ENCODE results near the gene MPP4.

Gene MPP4

DNA sequence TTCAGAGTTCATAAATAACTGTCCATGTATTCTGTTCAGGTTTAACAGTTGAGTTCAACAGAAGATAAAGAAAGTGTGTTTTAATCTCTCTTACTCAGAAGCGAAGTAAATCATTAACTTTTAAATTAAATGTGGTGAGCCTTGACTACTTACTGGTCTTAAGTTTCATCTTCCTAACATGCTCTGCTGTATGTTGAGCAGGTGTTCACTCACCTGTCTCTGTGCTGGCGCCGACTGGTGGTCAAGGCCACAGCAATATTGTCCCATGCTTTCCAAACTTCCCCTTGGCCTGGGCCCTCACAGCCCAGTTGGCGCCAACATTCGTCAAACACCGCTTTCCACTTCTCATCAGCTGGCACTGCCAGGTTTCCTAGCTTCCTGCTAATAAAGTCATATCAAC, 17.0 kb upstream of the MPP4 start:
- TF ChIP-seq, protein P1, sequence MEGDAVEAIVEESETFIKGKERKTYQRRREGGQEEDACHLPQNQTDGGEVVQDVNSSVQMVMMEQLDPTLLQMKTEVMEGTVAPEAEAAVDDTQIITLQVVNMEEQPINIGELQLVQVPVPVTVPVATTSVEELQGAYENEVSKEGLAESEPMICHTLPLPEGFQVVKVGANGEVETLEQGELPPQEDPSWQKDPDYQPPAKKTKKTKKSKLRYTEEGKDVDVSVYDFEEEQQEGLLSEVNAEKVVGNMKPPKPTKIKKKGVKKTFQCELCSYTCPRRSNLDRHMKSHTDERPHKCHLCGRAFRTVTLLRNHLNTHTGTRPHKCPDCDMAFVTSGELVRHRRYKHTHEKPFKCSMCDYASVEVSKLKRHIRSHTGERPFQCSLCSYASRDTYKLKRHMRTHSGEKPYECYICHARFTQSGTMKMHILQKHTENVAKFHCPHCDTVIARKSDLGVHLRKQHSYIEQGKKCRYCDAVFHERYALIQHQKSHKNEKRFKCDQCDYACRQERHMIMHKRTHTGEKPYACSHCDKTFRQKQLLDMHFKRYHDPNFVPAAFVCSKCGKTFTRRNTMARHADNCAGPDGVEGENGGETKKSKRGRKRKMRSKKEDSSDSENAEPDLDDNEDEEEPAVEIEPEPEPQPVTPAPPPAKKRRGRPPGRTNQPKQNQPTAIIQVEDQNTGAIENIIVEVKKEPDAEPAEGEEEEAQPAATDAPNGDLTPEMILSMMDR (conservative IDR thresholded peaks at IDR 0.05), result peak; percentile 21; the same call in 1 of the 2 replicates
- TF ChIP-seq ZFX (IDR thresholded peaks at IDR 0.05), result no peak
- no peak overlapping the region for H3K27ac ChIP-seq

DNA sequence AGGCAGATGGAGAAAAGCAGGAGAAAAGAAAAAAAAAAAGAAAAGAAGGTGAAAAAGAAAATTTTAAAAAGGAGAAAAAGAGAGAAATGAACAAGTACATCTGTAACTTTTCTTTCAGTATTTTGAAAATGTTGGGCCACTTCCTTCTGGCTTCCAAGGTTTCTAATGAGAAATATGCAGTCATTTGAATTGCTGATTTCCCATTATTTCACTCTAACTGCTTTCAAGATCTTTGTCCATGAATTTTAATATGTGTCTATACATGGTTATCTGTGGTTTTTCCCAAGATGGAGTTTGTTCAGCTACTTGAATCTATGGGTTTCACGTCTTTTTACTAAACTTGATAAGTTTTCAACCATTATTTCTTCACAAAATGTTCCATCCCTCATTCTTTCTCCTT, 14.3 kb upstream of the MPP4 start:
- no peak for TF ChIP-seq ZFX (IDR thresholded peaks at IDR 0.05)
- TF ChIP-seq, protein P1 (conservative IDR thresholded peaks at IDR 0.05), result no peak
- H3K27ac ChIP-seq, result no peak overlapping the region

DNA sequence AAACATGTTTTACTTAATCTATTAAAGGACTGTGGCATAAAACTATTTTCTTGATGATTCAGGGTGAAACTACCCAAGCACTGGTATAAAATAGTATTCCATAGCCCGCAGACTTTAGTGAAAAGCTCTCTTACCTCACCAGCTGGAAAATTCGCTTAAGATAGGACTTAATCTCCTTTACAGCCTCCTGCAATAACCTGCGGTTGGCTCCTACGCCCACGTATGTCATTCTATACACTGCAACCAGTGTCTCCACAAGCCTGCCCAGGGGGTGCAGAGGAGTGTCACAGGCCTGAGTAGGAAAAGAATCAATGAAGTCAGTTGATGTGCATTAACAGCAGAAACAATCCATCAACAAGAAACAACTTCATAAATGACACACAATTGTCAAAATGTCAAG, 11.3 kb upstream of the MPP4 start:
- no peak overlapping the region for H3K27ac ChIP-seq
- TF ChIP-seq ZFX (IDR thresholded peaks at IDR 0.05), result no peak
- TF ChIP-seq, protein P1 (conservative IDR thresholded peaks at IDR 0.05), result no peak

DNA sequence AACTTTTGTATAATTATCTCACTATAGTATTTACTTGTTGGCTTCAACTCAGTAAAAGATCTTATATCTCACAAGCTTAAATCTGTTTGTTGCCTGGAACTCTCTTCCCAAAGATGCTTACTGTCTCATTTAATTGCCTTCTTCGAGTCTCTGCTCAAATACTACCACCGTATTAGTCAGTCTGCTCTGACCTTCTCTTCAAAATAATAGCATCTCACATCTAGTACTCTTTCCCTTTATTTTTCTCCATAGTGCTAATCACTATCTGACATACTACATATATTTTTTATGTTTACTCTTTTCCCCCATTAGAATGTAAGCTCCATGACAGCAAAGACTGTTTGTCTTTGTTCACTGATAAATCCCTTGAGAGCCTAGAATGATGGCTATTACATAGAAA, 10.6 kb upstream of the MPP4 start:
- no peak overlapping the region for H3K27ac ChIP-seq
- TF ChIP-seq, protein P1 (conservative IDR thresholded peaks at IDR 0.05), result no peak
- TF ChIP-seq ZFX (IDR thresholded peaks at IDR 0.05), result no peak

DNA sequence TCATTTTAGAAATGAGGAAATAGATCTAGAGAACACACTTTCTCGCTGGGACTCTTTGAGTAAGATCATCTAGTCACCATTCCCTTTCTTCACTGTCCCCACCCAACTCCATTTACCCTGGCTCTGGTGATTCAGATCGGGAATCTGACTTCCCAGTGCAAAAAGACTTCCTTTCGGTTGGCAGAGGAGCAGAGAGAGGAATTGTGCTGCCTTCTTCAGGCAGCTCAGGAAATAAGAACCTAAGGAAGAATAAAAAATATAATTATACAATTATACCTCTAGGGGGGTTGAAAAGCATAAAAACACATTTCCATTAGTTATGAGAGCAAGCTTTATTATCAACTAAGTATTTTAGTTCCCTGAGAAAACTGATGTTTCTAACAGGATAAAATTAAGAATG, 9.3 kb upstream of the MPP4 start:
- no peak overlapping the region for H3K27ac ChIP-seq
- TF ChIP-seq, protein P1 (conservative IDR thresholded peaks at IDR 0.05), result peak; percentile 14; the same call in 1 of the 2 replicates
- TF ChIP-seq ZFX (IDR thresholded peaks at IDR 0.05), result no peak

DNA sequence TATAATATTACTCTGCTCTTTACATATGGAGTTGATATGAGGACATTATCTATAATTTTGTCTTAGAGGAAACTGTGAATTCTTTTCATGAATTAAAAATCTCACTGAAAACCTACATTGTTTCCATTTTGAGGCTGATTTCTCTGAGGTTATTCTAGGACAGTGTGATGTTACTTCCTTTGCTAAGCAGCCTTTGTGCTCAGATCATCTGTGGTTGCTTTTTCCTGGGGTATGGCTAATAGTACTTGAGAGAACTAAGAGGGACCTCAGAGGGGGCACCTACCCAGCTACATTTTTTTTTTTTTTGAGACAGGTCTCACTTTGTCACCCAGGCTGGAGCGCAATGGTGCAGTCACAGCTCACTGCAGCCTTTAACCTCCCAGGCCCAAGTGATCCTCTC, 8.7 kb upstream of the MPP4 start:
- H3K27ac ChIP-seq, result no peak overlapping the region
- TF ChIP-seq, protein P1 (conservative IDR thresholded peaks at IDR 0.05), result no peak
- no peak for TF ChIP-seq ZFX (IDR thresholded peaks at IDR 0.05)

DNA sequence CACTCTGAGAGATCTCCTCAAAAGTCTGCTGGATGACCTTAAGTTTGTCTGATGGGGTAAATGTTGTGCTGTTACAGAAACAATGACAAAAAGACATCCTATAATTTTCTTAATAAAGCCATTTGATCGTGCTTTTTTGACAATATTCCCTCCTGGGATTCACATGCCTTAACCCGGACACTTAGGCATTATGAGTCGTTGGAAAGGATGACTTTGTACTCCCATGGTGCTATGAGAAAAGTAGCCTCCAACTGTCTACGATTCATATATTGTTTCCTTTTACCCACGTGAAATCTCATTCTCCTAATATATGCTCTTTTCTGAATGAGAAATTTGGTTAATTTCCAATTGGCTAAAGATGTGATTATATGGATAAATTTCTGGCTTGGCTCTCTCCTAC, 6.1 kb upstream of the MPP4 start:
- TF ChIP-seq ZFX (IDR thresholded peaks at IDR 0.05), result no peak
- TF ChIP-seq, protein P1 (conservative IDR thresholded peaks at IDR 0.05), result no peak
- no peak overlapping the region for H3K27ac ChIP-seq

Measured in C4-2B (cell line).